RWPE1 (cell line): ENCODE measurements around the gene ATG7.

Experiments used
- CTCF ChIA-PET: fragments of 350-600 bp; sonication (Branson Sonifier 250); formaldehyde crosslinking; extraction: SDS; loops from one replicate; lab custom pipeline; 2021; lab: Yijun Ruan, JAX
- POLR2A ChIA-PET: fragments of 400-600 bp; formaldehyde crosslinking; extraction: SDS; loops from one replicate; lab custom pipeline; 2020; ENCODE audit warnings: antibody characterized with exemption; ENCODE audit not compliant: low non-redundant PET; lab: Yijun Ruan, JAX
- DNase-seq: peaks from one replicate; pipeline ENCODE4 v3.0.0; 2012; ENCODE audit warnings: low spot score
- H3K27ac ChIP-seq: fragments of 450-650 bp; 2 replicates; pipeline ENCODE4 v1.5.1; 2017
- TF ChIP-seq, protein P1 (sequence below): fragments of 450-650 bp; conservative IDR thresholded peaks from 2 replicates; pipeline ENCODE4 v1.5.1; 2017; ENCODE audit warnings: low read depth, mild to moderate bottlenecking

The ATG7 gene

DNA sequence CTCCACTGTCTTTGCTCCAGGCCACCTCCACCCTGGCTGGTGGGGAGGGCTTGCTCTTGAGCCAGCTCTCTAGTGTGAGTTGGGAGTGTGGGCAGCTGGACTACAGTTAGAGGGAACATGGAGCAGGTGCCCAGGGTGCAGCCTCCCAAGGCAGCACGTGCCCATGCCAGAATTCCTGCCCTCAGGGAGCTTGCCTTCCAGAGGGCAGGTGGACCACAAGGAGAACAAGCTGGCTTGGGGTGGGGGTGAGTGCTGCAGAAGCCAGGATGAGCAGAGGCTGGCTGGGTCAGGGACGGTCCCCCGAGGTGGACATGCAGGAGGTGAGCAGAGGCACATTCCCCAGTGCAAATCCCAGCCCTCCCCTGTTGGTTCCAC is 282.0 kb downstream of the ATG7 start:
- TF ChIP-seq, protein P1, sequence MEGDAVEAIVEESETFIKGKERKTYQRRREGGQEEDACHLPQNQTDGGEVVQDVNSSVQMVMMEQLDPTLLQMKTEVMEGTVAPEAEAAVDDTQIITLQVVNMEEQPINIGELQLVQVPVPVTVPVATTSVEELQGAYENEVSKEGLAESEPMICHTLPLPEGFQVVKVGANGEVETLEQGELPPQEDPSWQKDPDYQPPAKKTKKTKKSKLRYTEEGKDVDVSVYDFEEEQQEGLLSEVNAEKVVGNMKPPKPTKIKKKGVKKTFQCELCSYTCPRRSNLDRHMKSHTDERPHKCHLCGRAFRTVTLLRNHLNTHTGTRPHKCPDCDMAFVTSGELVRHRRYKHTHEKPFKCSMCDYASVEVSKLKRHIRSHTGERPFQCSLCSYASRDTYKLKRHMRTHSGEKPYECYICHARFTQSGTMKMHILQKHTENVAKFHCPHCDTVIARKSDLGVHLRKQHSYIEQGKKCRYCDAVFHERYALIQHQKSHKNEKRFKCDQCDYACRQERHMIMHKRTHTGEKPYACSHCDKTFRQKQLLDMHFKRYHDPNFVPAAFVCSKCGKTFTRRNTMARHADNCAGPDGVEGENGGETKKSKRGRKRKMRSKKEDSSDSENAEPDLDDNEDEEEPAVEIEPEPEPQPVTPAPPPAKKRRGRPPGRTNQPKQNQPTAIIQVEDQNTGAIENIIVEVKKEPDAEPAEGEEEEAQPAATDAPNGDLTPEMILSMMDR, result no peak
- CTCF ChIA-PET, result no interaction called here

DNA sequence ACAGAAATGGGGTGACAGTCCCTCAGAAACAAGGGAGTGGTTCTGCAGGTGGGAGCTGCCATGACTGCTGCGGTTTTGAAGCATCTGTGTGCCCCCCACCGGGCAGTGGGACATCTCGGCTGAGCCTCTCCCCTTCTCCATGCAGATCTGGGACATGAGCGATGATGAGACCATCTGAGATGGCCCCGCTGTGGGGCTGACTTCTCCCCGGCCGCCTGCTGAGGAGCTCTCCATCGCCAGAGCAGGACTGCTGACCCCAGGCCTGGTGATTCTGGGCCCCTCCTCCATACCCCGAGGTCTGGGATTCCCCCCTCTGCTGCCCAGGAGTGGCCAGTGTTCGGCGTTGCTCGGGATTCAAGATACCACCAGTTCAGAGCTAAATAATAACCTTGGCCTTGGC is 282.5 kb downstream of the ATG7 start:
- peak overlapping the region; percentile 52 for H3K27ac ChIP-seq
- ChIA-PET POLR2A (no interaction called here), CTCF (interaction anchor here (0.6 kb wide), 1 partner anchor 40 kb away, joined by 7 read pairs; no protein-coding TSS in a partner anchor)
- TF ChIP-seq, protein P1, result no peak
- DNase-seq, result no peak

More for the DNA sequence above, 282.0 kb downstream of the ATG7 start:
- H3K27ac ChIP-seq, result peak overlapping the region; percentile 52
- POLR2A ChIA-PET, result no interaction called here
- DNase-seq, result no peak

DNA sequence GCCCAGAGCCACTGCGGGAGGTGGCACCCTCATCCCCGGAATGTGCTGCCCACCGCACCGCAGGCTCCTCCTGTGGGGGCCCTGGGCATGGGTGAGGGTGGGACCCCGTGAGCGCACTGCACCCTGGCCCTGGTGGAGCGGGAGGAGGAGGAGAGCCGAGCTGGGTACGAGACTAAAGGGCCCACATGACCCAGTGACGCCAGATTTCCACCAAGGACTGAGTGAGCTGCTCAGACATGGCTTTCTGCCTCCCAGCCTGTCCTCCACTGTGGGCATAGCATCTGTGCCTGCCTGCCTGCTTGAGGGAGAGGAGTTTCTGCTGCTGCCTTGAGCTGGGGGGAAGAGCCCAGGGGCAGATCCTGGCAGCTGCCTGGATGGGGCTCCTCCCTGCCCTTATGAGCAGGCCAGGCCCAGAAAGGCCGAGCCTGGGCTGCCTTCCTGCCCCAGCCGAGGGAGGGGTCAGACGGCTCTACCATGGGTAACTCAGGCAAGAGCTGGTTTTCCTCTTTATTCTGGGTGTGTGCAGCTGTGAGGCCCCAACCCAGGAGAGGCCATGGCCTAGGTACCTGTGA is 283.1 kb downstream of the ATG7 start:
- ChIA-PET CTCF (interaction anchor here (0.6 kb wide), 1 partner anchor 41 kb away, joined by 7 read pairs; no protein-coding TSS in a partner anchor), POLR2A (no interaction called here)
- peak overlapping the region; percentile 52 for H3K27ac ChIP-seq
- no peak for DNase-seq
- TF ChIP-seq, protein P1, result no peak

GRCh38 chr3:11555881-11556633 is 283.9 kb downstream of the ATG7 start:
- CTCF ChIA-PET, result no interaction called here
- peak overlapping the region; percentile 52 for H3K27ac ChIP-seq
- POLR2A ChIA-PET, result no interaction called here
- TF ChIP-seq, protein P1, result no peak
- DNase-seq, result no peak

- H3K27ac ChIP-seq, result peak overlapping the region; percentile 61
- DNase-seq, result no peak
- ChIA-PET CTCF (no interaction called here), POLR2A (no interaction called here)
- TF ChIP-seq, protein P1, result no peak
These were observed 284.9 kb downstream of the ATG7 start for GRCh38 chr3:11556851-11557644.

GRCh38 chr3:11558002-11558401 is 285.8 kb downstream of the ATG7 start:
- peak; percentile 71 for DNase-seq
- H3K27ac ChIP-seq, result peak overlapping the region; percentile 86
- ChIA-PET CTCF (interaction anchor here (0.5 to 0.6 kb wide), 2 partner anchors 17 to 1382 kb away, joined by 3 to 8 read pairs; no protein-coding TSS in a partner anchor), POLR2A (no interaction called here)
- TF ChIP-seq, protein P1, result no peak
